ENCODE data around the gene MBNL1.

- TF ChIP-seq CTCF (conservative IDR thresholded peaks at IDR 0.05 in 1 of 2, IDR thresholded peaks at IDR 0.05 in 1 of 2; ENCODE audit: extremely low read depth in 1 of 2, insufficient read depth in 1 of 2, low read depth in 1 of 2, low read length in 2 of 2) (no peak), EZH2 (IDR thresholded peaks at IDR 0.05; ENCODE audit: borderline replicate concordance, low read length) (no peak)
These were observed 202.2 kb downstream of the MBNL1 start for GRCh38 chr3:152470893-152471292.

Data from mammary epithelial cell (primary cell).